ENCODE data around the gene ZNF511.

ZNF511 gene

GRCh38 chr10:133275684-133276092 is 33.0 kb upstream of the ZNF511 start:
- DNase-seq = no peak

GRCh38 chr10:133276100-133276434 is 32.6 kb upstream of the ZNF511 start:
- DNase-seq = no peak

GRCh38 chr10:133276435-133277201 is 32.1 kb upstream of the ZNF511 start, which contains the start of gene ADAM8:
Gene ADAM8, minus strand, starts transcription at chr10:133276868. Its CDS starts 51 bp downstream, at chr10:133276817.
- DNase-seq = peak; percentile 60 to 61

- no peak for DNase-seq
These were observed 31.3 kb upstream of the ZNF511 start for GRCh38 chr10:133277277-133277992.

- no peak for DNase-seq
These were observed 30.6 kb upstream of the ZNF511 start for GRCh38 chr10:133277993-133278576.

GRCh38 chr10:133278577-133279265 is 30.0 kb upstream of the ZNF511 start:
- peak in 1 of 2 experiments; percentile 38 for DNase-seq

GRCh38 chr10:133279326-133280226 is 29.1 kb upstream of the ZNF511 start:
- DNase-seq = no peak

- DNase-seq = no peak
These were observed 28.2 kb upstream of the ZNF511 start for GRCh38 chr10:133280391-133281059.

GRCh38 chr10:133281084-133281483 is 27.6 kb upstream of the ZNF511 start:
- DNase-seq = no peak

- DNase-seq = no peak
These were observed 26.9 kb upstream of the ZNF511 start for GRCh38 chr10:133281628-133282372.

- DNase-seq = no peak
These were observed 25.8 kb upstream of the ZNF511 start for GRCh38 chr10:133282846-133283390.

- no peak for DNase-seq
These were observed 24.8 kb upstream of the ZNF511 start for GRCh38 chr10:133283931-133284330.

- no peak for DNase-seq
These were observed 23.5 kb upstream of the ZNF511 start for GRCh38 chr10:133285217-133285616.

- no peak for DNase-seq
These were observed 22.3 kb upstream of the ZNF511 start for GRCh38 chr10:133286366-133286765.

- no peak for DNase-seq
These were observed 20.7 kb upstream of the ZNF511 start for GRCh38 chr10:133287832-133288500.

GRCh38 chr10:133289761-133290160 is 19.0 kb upstream of the ZNF511 start:
- no peak for DNase-seq

- DNase-seq = no peak
These were observed 15.6 kb upstream of the ZNF511 start for GRCh38 chr10:133292919-133293809.

GRCh38 chr10:133293810-133294119 is 14.9 kb upstream of the ZNF511 start:
- no peak for DNase-seq

GRCh38 chr10:133294189-133294588 is 14.5 kb upstream of the ZNF511 start:
- DNase-seq = no peak
